GM18526 (cell line): ENCODE data around the gene UNC13D.

Experiments used
- POLR2A ChIP-seq: IDR thresholded peaks from 3 replicates; pipeline ENCODE4 v1.6.1; 2011; ENCODE audit not compliant: insufficient read length; ENCODE audit errors: extremely low read depth

Gene UNC13D

DNA sequence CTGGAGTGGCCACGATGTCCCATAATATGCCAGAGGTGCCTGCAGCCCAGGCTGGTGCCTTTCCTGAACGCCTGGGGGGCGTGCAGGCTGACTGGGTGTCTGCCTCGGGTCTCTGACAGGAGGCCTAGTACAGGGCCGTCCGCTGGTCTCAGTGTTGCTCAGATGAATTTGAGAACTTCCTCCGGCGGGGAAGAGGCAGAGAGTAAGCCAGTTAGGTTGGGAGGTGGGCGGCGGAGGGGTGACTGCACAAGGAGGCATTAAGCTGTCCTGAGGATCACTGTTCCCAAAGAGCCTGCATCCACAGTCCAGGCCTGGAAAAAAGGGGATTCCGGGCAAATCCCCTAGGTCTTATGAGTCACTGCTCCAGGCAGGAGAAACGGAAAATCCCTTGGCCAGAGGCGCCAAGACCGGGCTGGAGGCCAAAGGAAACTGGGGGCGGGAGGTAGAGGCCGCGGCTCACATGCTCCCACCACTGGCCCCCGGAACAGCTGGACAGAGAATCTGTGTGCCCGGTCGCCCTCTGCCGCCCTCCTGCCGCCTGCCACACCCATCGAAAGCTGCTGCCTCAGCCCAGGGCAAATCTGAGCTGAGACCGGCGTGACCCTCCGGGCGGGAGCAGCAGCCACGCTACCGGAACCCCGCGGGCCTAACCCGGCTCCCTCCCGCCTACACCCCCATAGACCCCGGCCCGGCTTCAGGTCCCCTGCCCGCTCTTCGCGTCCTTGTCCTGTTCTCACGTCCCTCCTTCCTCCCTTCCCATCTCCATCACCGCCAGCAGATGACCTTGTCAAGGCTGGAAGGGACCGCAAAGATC, 32.9 kb upstream of the UNC13D start:
- TF ChIP-seq POLR2A: no peak

DNA sequence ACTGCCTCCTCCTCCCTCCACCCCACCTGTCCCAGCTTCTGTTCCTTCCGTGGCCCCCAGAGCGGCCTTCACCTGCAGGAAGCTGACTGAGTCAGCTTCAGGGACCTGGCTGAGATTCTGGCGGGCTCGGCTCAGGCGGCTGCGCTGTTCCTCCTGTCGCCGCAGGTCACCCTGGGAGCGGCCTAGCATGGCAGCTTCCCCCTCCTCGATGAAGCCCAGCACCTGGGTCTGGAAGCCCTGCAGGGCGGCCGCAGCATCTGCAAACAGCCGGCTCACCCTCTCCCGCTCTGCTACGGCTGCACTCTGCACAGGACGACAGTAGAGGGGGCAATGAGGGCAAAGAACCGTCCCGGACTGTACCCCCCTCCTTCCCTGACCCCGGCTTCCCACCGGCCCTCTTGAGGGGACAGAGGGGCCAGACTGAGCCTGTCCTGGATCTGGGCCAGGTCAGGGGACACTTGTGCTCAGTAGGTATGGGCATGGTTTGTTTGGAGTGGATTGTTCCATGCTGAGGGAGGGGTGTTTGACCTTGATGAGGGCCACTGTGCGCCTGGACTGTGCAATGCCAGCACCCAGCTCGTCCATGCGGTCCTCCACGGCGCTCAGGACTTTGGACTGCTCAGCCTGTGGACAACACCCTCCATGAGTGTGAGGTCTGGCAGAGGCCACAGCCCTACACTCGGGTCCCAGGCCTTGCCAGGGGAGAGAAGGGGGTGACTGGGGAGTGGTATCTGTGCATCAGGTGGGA, 32.2 kb upstream of the UNC13D start:
- TF ChIP-seq POLR2A: peak; percentile 23

DNA sequence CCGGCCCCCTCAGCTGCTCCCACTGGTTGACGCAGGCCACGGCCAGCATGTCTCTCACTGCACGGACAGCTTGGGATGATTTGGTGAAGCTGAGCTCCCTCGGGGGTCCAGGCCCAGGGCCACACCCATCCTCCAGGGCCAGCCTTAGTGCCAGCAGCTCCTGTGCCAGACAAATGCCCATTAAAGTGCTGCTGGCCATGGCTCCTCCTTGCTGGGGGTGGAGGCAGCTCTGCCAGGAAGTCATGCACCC, 31.7 kb upstream of the UNC13D start:
- no peak for TF ChIP-seq POLR2A

DNA sequence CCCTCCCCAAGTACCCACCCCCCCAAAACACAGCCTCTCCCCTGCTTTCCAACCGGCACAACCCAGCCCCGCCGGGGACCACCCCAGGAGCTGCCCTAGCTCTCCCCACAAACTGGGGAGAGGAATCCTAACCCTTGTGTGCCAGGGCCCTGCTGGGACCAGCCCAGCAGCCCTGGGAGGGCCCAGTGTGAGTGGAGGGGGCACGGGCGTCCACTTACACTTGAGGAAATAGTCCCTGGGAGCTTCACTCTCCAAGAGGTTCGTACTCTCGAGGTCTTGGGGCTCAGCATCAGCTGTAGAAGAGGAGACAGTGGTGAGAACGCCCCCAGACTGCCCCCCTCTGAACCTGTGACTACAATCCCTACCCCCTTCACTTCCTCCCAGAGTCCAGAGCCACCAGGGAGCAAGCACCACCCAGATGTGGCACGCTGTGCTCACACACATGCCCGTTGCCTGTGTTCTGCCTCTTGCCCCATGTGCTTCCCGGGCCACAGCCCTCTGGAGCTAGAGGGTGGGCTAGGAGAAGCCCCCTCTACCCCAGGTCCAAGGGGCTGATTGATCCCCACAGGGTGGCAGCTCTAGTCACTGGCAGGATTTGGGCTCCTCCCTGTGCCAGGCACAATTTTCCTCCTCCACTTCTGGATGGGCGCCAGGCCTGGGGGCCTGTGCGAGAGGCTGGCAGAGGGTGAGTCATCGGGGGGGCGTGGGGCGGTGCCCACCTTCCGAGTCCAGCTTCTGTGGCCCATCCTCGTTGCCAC, 31.2 kb upstream of the UNC13D start:
- TF ChIP-seq POLR2A: no peak

DNA sequence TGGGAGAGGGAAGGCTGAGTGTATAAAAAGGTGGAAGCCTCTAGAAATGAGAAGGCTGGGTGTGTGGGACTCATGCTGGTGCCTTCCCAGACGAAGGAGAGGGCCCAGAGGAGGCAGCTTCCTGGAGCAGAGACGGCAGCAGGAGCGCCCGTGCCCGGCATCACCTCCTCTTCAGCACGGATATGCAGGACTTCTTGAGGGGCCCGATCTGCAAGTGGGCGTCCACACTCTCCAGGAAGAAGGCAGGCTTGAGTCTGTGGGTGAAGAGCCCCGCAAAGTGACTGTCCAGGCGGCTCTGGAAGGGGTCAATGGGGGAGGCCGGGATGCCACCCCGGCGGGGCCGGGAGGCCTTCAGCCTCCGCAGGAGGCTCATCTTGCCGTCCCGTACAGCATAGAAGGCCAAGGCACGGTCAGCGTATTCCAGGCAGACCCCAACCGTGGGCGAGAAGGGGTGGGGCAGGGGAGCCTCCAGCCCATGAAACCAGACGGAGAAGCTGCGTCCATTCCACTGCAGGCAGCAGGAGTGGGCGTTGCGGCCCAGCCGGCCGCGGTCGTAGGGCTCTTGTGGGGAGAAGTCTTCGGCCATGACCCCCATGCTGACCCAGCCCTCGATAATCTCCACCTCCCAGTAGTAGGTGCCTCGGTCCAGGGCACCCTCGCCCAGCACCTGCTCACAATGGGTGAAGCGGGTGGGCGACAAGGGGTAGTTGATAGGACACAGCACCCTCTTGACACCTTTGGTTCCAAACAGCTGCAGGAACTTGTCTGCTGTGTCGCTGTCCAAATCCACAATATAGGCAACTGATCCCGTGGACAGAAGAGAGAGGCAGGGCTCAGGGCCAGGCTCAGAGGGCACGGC, 30.3 kb upstream of the UNC13D start:
- TF ChIP-seq POLR2A: no peak

DNA sequence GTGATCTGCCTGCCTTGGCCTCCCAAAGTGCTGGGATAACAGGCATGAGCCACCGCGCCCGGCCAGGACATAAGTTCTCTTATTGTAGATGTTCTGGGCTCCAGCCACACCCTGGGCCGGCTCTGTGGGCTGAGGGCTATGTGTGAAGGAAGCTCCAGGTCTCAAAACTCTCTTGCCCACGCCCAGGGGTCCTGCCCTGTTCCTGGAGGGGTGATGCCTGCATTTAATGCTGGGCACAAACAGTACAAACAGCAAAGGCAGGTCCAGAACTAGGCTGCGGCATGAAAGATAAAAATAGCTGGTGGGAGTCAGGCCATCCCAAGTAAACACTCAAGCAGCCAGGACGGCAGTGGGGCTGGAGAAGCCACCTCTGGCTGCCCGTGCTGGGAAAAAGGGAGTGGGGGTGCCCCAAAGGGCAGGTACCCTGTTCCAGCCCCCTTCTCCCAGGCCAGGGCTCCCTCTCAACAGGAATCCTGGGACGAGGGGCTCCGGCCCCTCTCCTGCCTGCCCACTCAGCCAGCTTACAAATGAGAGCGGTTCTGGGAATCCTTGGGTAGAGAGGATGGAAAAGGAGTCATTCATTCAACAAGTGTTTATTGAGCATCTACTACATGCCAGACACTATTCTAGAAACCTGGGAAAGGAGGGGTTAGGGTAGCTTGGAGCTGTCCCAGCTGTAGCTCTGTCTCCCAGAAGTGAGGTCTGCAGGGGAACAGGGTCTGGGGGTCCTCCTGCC, 29.6 kb upstream of the UNC13D start:
- no peak for TF ChIP-seq POLR2A

DNA sequence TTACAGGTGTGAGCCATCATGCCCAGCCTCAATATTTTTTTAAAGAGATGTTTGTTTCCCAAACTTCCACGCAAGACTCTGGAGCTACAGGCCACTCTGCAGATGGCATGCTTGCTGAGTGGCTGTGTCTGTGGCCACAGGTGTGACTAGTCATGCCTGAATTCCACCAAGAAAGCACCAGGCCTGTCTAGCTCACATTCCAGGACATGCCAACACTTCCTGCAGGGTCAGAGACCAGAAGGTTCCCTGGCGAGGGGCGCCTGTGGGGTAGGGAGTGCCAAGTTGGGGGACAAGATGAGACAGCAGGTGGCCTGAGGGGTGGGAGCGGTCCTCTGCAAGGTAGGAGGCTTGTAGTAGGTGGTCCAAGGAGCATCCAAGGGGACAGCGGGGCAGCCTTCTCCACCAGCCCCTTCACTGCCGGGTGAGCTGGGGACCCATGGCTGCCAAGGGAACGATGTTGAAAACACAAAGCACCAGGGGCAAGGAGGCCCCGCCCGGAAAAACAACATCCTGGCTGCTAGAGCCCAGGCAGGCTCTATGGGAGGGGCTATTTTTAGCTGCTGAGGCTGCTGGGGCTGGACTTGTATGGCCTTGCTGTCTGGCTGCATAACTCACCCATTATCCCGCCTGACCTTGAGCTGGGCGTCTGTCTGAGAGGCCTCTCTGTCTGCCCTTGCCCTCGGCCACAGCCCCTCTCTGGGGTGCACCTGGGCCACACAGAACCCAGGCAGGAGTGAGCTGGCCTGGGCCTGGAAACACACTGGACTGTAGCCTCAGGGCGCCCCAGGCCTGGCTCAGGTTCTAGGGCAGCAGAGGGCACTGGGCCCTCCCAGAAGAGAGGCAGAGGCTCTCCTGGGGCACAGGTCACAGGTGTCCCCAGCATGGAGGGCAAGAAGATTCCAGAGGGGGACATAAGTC, 28.5 kb upstream of the UNC13D start:
- no peak for TF ChIP-seq POLR2A

DNA sequence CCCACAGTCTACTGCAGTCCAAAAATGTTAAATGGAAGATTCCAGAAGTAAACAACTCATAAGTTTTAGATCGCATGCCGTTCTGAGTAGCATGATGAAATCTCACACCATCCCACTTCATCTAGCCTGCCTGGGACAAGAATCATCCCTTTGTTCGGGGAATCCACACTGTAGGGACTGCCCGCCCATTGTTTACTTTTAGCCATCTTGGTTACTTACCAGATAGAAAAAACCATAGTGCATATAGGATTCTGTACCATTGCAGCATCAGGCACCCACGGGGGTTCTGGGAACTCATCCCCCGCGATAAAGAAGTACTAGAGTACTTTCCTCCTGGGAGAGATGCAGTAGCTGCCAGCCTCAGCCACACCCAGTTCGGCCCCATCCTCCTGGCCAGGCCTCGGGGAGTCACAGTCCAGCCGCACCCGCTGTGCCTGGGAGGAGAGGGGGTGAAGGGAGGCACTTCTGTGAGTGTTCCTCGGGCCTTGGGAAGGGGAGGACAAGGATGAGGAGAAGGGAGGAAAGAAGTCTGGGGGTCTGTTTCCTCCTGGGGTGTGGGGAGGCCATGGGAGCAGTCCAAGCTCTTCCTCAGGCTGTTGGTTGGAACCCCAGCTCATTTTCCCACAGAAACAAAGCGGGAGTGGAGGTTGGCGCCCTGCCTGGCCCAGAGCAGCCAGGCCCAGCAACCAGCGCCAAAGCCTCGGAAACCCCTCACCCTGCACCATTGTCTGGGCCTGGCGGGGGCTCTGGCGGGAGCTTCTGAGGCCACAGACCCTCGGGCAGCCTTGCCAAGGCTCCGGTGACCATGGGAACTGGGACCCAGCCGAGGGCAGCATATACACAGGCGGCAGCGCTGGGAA, 25.3 kb upstream of the UNC13D start:
- TF ChIP-seq POLR2A: no peak

DNA sequence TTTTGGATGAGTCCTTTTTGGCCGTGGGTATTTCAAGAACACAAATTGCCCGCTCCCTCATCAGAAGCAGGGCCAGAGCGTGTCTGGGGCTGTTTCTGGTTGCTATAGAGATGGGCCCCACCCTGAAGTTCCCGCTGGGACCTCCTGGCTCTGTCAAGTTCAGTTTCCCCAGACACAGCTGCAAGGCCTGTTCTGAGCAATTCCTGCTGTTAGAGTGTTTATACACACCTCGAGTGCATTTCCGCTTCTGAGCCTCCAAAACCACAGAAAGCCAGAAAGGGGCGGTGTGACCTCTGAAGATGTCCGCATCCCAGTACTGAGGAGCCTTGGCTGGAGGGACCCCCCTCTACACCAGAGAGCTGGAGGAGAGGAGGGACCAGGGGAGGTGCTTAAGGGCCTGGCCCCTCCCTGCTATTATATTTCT, 20.3 kb upstream of the UNC13D start:
- no peak for TF ChIP-seq POLR2A

DNA sequence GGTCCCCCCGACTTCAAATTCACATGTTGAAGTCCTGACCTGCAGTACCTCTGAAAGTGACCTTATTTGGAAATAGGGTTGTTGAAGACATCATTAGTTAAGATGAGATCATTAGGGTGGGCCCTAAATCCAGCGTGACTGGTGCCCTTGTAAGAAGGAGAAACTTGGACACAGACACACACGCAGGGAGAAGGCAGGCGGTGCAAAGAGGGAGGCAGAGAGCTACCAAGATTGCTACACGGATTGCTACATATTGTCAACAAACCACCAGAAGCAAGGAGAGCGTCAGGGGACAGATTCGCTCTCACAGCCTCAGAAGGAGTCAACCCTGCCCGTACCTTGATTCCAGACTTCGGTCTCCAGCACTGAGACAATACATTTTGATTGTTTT, 17.7 kb upstream of the UNC13D start:
- no peak for TF ChIP-seq POLR2A

DNA sequence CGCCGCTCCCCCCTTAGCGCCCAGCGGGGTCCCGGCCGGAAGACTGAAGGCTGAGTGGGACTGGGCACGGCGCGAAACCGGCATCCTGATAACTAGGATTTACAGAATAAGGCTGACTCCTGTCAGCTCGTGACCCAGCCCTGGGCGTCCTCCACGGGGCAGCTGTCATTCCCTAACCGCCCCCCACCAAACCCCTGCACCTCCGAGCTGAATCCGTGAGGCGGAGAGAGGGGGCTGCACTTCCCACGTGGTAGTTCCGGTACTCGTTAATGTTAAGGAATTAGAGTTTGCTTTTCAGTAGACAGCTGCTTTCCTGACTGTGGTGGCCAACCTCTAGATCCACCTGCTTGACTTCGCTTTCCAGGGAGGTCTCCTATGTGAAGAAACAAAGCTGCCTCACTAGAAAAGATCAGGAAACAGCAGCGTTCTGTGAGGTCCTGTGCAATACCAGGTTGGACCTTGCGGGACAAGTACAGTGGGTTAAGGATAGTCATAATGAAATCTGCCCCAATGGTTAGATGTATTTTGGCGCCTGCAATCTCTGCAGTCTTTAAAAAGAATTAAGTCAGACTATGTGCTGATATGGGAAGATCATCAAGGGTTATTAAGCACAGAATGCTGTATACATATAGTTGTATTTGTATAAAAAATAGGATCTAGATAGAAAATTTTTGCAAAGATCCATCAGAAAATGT, 12.0 kb upstream of the UNC13D start:
- TF ChIP-seq POLR2A: no peak

DNA sequence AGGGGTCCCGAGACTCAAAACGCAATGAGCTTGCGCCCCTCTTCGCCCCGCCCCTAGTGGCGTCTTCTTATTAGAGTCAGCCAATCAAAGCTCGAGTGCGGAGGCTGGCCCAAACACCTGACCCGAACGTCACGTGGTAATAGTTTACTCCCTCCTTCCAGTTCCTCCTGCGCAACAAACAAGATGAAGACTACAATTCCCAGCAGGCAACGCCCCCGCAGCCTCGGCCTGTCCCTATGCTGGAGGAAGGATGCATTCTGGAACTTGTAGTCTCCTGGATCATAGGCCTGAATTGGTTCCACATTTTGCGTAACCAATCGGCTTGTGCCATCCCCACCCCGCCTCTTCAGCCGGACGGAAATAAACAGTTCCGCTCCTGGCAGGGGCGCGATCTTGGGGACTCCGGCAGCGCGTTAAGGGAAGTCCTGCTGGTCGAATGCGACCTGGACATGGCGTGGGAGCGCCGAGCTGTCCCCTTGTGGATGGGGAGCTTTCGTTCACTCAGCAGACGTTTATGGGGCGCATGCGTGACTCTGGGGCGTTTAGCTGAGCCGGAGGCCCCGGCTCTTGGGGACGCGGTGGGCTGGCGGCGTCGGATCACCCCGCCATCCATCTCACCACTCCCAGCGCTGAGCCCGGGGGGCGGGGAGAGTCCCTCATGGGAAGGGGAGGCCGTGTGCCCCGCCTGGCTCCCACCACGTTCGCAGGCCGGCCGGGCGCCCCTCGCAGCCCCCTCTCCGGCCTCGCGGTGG, 11.3 kb upstream of the UNC13D start, which contains the start of gene WBP2:
WBP2 (minus strand) TSS at position 26 of the 752 bp plus-strand sequence. CDS start 38 bp downstream, outside the sequence.
- TF ChIP-seq POLR2A: peak; percentile 97
